GM20000 (cell line): ENCODE data around the gene FAT2.

ENCODE experiments used
- DNase-seq: peaks from one replicate; pipeline ENCODE4 v3.0.0; 2012; ENCODE audit warnings: low spot score
- TF ChIP-seq, protein P1 (sequence below): IDR thresholded peaks from 2 replicates; pipeline ENCODE4 v1.5.1; 2012; ENCODE audit warnings: mild to moderate bottlenecking, control low read depth; ENCODE audit errors: extremely low read depth, missing control alignments

Gene FAT2

DNA sequence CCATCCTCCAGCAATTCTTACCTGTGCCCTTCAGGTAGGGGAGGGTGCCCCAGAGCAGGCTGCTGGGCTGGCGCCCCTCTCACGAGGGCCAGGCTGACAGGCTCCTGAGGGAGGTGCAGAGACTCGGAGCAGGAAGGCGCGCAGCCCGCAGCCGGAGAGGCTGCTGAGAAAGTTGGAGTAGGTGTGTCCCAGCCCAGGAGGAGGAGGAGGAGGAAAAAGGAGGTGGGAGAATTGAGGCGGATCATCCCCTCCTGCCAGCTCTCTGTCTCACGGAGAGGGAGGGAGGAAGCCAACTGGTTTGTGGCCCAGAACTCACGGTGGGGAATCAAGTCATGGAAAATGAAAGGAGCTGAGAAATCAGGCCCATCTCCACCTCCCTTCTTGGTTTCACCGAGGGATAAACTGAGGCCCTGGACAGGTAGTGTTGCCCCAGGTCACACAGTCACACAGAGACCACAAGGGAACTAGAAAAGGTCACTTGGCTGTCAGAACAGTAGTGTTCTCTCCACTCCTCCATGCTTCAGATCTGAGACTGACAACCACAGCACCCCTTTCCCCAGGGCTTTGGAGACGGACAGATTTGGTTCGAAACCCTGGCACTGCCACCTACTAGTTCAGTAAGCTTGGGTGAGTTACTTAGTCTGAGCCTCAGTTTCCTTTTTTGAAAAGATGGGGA lies at the start of gene FAT2:
TSS of gene FAT2 (minus strand) at position 188 of the 676 bp plus-strand sequence. CDS start 22,400 bp downstream, outside the sequence.
- no peak for DNase-seq
- TF ChIP-seq, protein P1, sequence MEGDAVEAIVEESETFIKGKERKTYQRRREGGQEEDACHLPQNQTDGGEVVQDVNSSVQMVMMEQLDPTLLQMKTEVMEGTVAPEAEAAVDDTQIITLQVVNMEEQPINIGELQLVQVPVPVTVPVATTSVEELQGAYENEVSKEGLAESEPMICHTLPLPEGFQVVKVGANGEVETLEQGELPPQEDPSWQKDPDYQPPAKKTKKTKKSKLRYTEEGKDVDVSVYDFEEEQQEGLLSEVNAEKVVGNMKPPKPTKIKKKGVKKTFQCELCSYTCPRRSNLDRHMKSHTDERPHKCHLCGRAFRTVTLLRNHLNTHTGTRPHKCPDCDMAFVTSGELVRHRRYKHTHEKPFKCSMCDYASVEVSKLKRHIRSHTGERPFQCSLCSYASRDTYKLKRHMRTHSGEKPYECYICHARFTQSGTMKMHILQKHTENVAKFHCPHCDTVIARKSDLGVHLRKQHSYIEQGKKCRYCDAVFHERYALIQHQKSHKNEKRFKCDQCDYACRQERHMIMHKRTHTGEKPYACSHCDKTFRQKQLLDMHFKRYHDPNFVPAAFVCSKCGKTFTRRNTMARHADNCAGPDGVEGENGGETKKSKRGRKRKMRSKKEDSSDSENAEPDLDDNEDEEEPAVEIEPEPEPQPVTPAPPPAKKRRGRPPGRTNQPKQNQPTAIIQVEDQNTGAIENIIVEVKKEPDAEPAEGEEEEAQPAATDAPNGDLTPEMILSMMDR: no peak

DNA sequence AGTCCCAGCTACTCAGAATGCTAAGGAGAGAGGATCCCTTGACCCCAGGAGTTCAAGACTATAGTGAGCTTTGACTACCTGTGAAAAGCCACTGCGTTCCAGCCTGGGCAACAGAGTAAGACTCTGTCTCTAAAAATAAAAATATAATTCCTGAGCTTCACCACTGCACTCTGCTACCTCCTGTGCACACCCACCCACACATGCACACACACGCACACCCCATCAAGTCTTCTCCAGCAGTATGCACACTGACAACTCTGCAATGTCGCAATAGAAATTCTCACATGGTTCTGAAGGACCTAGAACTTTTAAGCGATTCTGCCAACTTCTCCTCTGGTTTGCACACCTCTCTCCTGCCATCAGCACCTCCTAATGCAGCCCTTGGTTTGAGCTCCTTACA lies 47.5 kb upstream of the FAT2 start:
- DNase-seq: no peak
- TF ChIP-seq, protein P1: no peak

DNA sequence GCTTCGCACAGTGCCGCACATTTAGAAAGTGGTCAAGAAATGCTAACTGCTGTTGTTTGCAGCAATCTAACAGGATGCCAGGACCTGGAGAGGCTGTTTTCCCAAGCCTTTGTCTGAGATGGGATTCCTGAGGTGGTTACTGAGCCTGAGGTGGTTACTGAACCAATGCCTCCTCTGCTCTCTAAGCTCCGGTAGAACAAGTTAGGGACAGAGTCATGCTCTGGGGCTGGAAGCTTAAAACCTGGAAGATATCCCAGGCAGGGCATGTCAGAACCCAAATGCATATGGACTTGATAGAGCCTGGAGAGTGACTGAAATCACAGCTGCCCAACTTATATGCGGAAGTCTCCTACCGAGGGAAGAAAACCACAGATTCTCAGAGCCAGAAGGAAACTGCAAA lies 46.5 kb upstream of the FAT2 start:
- TF ChIP-seq, protein P1: no peak
- no peak for DNase-seq

GRCh38 chr5:151633892-151634291 lies 42.8 kb upstream of the FAT2 start:
- TF ChIP-seq, protein P1: no peak
- no peak for DNase-seq

- TF ChIP-seq, protein P1: no peak
- no peak for DNase-seq
Measured at GRCh38 chr5:151632941-151633340, 41.8 kb upstream of the FAT2 start.

DNA sequence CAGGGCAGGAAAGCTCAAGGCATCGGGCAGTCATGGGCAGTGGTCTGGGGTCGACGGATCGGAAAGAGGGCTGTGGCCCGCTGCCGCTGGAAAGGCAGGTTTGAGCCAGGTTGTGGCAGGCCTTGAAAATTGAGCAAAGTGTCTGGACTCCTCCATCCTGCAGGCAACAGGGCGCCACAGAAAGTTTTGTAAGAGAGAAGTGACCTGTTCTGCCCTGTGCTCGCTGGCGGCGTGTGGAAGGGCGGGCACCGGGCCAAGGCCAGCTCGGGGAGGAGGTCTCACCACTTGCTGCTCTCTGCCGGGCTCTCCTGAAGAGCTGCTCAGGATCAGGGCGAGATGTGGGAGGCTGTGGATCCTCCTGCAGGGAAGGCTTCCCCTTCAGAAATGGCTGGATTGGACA lies 41.4 kb upstream of the FAT2 start:
- TF ChIP-seq, protein P1: no peak
- DNase-seq: no peak

DNA sequence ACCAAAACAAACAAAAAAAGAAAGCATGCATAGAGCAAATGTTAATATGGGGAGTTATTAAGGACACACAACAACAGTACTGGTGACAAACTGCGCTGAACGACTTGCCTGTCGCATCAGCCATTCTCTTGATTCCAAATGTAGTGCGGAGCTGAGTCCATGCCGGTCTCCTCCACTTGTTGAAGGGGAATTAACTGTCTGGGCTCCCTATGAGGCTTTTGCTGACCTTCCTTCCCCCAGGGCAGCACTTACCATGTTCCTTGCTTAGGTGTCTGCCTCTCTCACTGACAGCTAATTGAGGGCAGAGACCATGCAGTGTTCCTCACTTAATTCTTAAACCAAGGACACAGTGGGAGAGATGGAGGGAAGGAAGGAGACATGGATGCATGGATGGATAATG lies 40.8 kb upstream of the FAT2 start:
- no peak for DNase-seq

More for the DNA sequence above, 40.8 kb upstream of the FAT2 start:
- TF ChIP-seq, protein P1: no peak
